Esophagus (tissue), 2 donors: Measurements from ENCODE around the gene FAM222A. TPM values are rescaled to one million over a fixed set of nuclear protein-coding genes. Genes with fewer than 3 reads are reported as not detected.

ENCODE experiments used
- H3K27ac ChIP-seq, 2 donors: one replicate each; pipeline ENCODE4 v1.5.1; 2013; ENCODE audit warnings: low read depth in 2 of 2, mild to moderate bottlenecking in 2 of 2, inconsistent platforms in 1 of 2, low read length in 1 of 2, moderate library complexity in 1 of 2
- H3K27me3 ChIP-seq, 2 donors: one replicate each; pipeline ENCODE4 v1.6.1; 2013; ENCODE audit warnings: low read length in 2 of 2, control low read depth in 1 of 2, mild to moderate bottlenecking in 1 of 2; ENCODE audit not compliant: insufficient read depth in 2 of 2, control insufficient read depth in 1 of 2
- H3K36me3 ChIP-seq, 2 donors: one replicate each; pipeline ENCODE4 v1.6.1; 2013; ENCODE audit warnings: low read length in 1 of 2; ENCODE audit not compliant: control insufficient read depth in 2 of 2, insufficient read depth in 2 of 2
- H3K4me1 ChIP-seq, 2 donors: one replicate each; pipeline ENCODE4 v1.6.1; 2013; ENCODE audit warnings: low read length in 1 of 2; ENCODE audit not compliant: control insufficient read depth in 2 of 2, insufficient read depth in 2 of 2
- H3K4me3 ChIP-seq, 2 donors: one replicate each; pipeline ENCODE4 v1.5.1; 2013; ENCODE audit warnings: low read length in 2 of 2, mild to moderate bottlenecking in 2 of 2, low read depth in 1 of 2, moderate library complexity in 1 of 2
- H3K9me3 ChIP-seq, 2 donors: one replicate each; pipeline ENCODE4 v1.6.1; 2013; ENCODE audit warnings: mild to moderate bottlenecking in 2 of 2, low read depth in 1 of 2, low read length in 1 of 2, moderate library complexity in 1 of 2; ENCODE audit not compliant: control insufficient read depth in 2 of 2, insufficient read depth in 1 of 2
- WGBS, 2 donors: extraction: QIAGEN DNeasy Blood & Tissue Kit; methylation state at CpG; one replicate each; pipeline ENCODE4 v1.1.7; 2013; 5-methylcytosine and 5-hydroxymethylcytosine counted together
- polyA plus RNA-seq, 2 donors: library from polyadenylated mRNA; stranded (reverse); fragments of 200-250 nt; gene quantifications; one replicate each; pipeline ENCODE4 v1.2.3, GENCODE V29; 2013
- donor health status: healthy with polysubstance abuse.
- donor health status: Bipolar disorder and iron deficiency.

FAM222A gene
- polyA plus RNA-seq, 2 donors, result 3.2 to 3.9 TPM

DNA sequence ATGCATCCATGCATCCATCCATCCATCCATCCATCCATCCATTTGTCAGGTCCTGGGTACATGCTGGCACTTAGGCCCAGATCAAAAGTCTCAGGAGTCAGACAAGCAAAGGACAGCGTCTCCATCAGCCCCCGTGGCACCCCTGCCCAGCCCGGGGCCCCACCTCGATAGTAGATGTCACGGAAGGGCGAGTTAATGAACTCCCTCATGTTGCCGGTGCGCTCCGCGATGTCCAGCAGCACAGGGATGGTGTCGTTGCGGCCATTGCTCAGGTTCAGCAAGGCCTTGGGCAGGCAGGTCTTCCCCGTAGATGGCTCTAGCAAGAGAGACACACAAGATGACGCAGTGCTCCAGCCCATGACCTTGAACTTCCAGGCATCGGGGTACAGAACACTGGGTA lies 89.2 kb downstream of the FAM222A start:
- H3K4me3 ChIP-seq, result no peak overlapping the region
- WGBS, 2 donors, result 93 to 94% methylated on average over 15 of the region's 15 CpGs
- H3K4me1 ChIP-seq, result peaks cover 0 to 3% of the 10 kb centered on the region in 2 donors
- H3K36me3 ChIP-seq, result peaks cover 0 to 6% of the 10 kb centered on the region in 2 donors
- no peak overlapping the region for H3K27ac ChIP-seq
- no peaks in the 10 kb centered on the region for H3K9me3 ChIP-seq
- no peaks in the 10 kb centered on the region for H3K27me3 ChIP-seq

DNA sequence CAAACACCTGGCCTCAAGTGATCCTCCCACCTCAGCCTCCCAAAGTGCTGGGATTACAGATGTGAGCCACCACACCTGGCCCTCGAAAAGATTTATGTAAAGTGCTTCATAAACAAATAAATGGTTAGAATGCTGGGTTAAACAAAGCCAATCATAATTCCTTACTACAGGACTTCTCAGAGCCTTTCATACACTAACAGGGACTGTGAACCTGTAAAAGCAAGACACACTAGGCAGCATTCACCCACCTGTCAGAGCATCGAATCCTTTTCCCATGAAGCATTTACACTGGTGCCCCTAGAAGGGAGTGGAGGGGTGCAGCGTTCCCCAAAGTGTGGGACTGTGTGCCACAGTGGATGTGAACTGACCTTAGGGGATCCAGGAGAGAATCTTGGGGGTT lies 90.1 kb downstream of the FAM222A start:
- 85 to 90% methylated on average over 3 of the region's 3 CpGs for WGBS, 2 donors
- H3K9me3 ChIP-seq, result no peaks in the 10 kb centered on the region
- peaks cover 0 to 3% of the 10 kb centered on the region in 2 donors for H3K36me3 ChIP-seq
- no peak overlapping the region for H3K4me3 ChIP-seq
- no peaks in the 10 kb centered on the region for H3K4me1 ChIP-seq
- no peaks in the 10 kb centered on the region for H3K27me3 ChIP-seq
- H3K27ac ChIP-seq, result no peak overlapping the region

DNA sequence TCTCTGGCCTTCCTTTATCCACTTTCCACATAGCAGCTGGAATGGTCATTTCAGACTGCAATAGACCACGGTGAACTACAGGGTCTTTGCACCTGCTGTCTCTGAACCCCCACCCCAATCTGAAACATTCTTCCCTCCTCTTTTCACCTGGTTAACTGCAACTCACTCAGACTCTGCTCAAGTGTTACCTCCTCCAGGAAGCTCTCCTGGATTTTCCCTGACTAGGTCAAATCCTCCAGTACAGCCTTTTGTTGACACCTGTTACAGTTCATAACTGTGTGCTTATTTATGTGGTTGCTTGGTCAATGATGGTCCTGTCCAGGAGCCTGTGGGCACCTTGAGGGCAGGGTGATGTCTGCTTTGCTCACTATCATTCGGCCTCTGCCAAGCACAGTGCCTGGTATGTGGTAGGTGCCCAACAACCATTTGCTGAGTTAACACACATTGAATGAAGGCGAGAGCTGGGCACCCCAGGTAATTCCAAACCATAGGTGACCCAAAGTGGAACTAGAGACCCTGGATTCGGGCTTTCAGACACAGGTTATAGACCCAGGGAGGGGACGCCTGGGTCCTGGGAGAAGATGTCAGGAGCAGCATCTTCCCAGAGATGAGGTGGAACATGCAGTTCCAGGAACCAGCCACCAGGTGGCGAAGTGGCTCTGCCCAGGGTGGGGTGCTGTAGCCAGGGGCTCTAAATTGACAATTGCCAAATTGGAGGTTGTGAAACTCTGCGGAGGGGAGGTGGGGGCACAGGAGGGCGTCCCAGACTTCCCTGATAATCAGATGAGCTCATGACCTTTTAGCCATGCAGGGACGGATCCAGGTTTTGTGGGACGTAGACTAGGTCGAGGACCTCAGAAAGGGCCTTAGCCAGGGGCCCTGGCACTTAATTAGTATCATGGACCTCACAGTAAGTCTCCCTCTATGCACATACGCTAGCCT lies 91.5 kb downstream of the FAM222A start:
- no peak overlapping the region for H3K4me3 ChIP-seq
- H3K27me3 ChIP-seq, result no peaks in the 10 kb centered on the region
- WGBS, 2 donors, result 44 to 45% methylated on average over 12 of the region's 12 CpGs
- H3K27ac ChIP-seq, result no peak overlapping the region
- peaks cover 0 to 3% of the 10 kb centered on the region in 2 donors for H3K36me3 ChIP-seq
- no peaks in the 10 kb centered on the region for H3K4me1 ChIP-seq
- H3K9me3 ChIP-seq, result no peaks in the 10 kb centered on the region

DNA sequence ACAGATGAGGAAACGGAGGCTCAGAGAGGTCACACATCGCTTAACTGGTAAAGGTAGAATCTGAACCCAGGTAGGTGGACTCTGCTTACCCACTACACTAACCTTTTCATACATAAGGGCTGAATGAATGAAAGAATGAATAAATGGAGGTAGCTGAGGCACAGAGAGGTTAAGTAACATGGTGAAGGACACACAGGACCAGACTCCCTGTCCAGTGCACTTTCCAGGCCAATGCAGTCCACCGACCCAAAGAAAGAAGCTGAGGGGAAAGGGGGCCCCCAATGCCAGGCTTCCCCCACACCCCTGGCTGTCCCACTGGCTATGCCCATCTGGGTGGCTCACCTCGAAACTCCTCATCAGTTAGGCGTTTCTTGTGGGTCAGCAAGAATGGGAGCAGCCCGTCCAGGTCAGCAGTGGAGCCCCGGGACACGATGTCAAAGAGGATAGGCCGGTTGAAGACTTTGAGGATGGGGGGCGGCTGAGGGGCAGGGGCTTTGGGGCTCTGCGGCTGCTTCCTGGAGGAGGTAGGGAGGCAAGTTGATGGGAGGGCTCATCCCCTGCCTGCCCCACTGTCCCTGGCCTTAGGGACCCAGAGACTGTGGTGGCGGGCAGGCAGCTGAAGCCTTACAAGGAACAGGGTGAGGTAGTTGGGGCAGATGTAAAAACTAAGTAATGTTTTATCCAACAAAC lies 94.5 kb downstream of the FAM222A start:
- no peaks in the 10 kb centered on the region for H3K36me3 ChIP-seq
- H3K9me3 ChIP-seq, result no peaks in the 10 kb centered on the region
- no peak overlapping the region for H3K27ac ChIP-seq
- H3K27me3 ChIP-seq, result no peaks in the 10 kb centered on the region
- 93 to 95% methylated on average over 12 of the region's 12 CpGs for whole genome bisulfite sequencing, 2 donors
- no peak overlapping the region for H3K4me3 ChIP-seq
- H3K4me1 ChIP-seq, result no peaks in the 10 kb centered on the region

DNA sequence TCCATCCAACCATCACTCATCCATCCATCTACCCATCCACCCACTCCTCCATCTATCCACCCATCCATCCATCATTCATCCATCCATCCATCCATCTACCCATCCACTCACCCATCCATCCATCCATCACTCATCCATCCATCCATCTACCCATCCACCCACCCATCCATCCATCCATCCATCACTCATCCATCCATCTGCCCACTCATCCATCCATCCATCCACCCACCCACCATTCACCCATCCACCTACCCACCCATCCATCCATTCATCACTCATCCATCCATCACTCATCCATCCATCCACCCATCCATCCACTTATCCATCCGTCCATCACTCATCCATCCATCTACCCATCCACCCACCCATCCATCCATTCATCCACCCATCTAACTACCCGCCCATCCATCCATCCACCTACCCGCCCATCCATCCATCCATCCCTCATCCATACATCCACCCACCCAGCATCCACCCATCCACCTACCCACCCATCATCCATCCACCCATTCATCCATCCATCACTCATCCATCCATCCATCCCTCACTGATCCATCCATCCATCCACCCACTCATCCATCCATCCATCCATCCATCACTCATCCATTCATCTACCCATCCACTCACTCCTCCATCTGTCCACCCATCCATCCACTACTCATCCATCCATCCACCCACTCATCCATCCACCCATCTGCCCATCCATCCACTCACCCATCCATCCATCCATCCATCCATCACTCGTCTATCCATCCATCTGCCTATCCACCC lies 95.4 kb downstream of the FAM222A start:
- H3K36me3 ChIP-seq, result no peaks in the 10 kb centered on the region
- H3K4me1 ChIP-seq, result no peaks in the 10 kb centered on the region
- no peaks in the 10 kb centered on the region for H3K27me3 ChIP-seq
- WGBS, 2 donors, result 93 to 94% methylated on average over 4 of the region's 4 CpGs
- no peak overlapping the region for H3K27ac ChIP-seq
- H3K4me3 ChIP-seq, result no peak overlapping the region
- H3K9me3 ChIP-seq, result no peaks in the 10 kb centered on the region

DNA sequence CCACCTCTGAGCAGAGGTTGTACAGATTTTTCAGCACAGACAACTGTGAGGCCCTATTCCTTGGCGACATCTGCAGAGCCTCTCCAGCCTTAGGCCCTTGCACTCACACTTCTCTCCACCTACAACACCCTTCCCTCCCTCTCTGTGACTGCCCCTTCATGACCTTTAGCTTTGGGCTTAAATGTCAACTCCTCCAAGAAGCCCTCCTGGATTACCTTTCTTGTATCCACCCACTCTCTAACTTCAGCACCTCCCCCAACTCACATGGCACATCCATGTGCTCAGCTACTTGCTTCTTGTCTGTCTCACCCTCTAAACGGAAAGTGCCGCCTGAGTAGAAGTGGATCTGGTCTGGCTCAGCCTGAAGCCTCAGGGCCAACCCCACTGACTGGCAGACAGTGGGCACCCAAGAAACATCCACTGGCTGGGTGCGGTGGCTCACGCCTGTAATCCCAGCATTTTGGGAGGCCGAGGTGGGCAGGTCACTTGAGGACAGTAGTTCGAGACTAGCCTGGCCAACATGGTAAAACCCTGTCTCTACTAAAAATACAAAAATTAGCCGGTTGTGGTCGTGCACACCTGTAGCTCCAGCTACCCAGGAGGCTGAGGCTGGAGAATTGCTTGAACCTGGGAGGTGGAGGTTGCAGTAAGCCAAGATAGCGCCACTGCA lies 97.5 kb downstream of the FAM222A start:
- H3K27ac ChIP-seq, result no peak overlapping the region
- H3K4me3 ChIP-seq, result no peak overlapping the region
- H3K27me3 ChIP-seq, result no peaks in the 10 kb centered on the region
- WGBS, 2 donors, result 91% methylated on average over 10 of the region's 10 CpGs
- no peaks in the 10 kb centered on the region for H3K36me3 ChIP-seq
- H3K4me1 ChIP-seq, result peaks cover 0 to 7% of the 10 kb centered on the region in 2 donors
- no peaks in the 10 kb centered on the region for H3K9me3 ChIP-seq

DNA sequence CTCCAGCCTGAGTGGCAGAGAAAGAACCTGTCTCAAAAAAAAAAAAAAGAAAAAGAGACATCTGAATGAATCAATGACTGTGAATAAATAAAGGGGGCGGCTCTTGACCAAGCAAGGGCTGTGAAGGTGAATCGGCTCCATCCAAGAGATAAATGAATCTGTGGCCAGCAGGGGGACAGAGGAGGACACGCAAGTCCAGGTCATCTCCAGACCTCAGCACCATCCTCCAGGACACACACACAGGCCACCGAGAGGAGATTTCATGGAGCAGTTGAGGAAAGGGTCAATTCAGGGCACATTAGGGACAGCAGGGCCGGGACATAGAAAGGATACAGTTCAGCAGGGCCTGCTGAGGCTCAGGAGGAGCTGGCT lies 98.0 kb downstream of the FAM222A start:
- WGBS, 2 donors, result 69 to 80% methylated on average over 5 of the region's 5 CpGs
- no peaks in the 10 kb centered on the region for H3K9me3 ChIP-seq
- H3K27me3 ChIP-seq, result no peaks in the 10 kb centered on the region
- H3K27ac ChIP-seq, result no peak overlapping the region
- H3K4me1 ChIP-seq, result peaks cover 0 to 7% of the 10 kb centered on the region in 2 donors
- H3K36me3 ChIP-seq, result no peaks in the 10 kb centered on the region
- H3K4me3 ChIP-seq, result no peak overlapping the region

DNA sequence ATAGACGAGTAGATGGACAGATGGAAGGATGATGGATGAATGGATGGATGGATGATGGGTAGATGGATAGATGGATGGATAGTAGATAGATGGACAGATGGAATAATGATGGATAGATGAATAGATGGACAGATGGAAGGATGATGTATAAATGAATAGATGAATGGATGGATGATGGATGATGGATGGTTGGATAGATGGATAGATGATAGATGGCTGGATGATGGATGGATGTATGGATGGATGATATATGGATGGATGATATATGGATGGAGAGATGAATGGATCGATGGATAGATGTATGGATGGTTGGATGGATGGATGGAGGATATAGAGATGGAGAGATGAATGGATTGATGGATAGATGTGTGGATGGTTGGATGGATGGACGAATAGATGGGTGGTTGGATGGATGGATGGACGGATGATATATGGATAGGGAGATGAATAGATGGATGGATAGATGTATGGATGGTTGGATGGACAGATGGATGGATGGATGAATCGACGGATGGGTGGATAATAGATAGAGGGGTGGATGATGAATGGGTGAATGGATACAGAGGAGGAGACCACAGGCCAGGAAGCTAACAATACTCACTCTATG lies 100.3 kb downstream of the FAM222A start:
- Histone ChIP-seq H3K9me3 (no peaks in the 10 kb centered on the region), H3K27me3 (no peaks in the 10 kb centered on the region)
- WGBS, 2 donors, result 91 to 93% methylated on average over 6 of the region's 6 CpGs

More for the DNA sequence above, 100.3 kb downstream of the FAM222A start:
- Histone ChIP-seq H3K4me1 (peaks cover 0 to 9% of the 10 kb centered on the region in 2 donors), H3K36me3 (no peaks in the 10 kb centered on the region), H3K4me3 (no peak overlapping the region), H3K27ac (no peak overlapping the region)
